ENCODE results near the gene USHBP1.

DNA sequence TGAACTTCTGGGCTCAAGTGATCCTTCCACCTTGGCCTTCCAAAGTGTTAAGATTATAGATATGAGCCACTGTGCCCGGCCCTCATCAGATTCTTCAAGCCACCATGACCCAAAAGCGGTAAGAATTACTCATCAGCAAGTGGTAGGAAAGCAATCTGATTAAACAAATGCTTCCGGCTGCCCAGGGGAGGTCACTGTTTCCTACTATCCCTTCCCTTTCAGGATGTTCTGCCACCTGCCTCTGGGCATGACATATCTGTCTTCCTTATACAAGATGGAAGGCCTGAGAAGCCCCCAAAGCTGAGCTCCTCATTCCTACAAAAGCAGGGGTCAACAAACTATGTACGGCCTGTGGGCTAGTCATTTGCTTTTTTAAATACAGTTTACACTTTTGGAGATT is 31.7 kb upstream of the USHBP1 start:
- TF ChIP-seq, protein P1, sequence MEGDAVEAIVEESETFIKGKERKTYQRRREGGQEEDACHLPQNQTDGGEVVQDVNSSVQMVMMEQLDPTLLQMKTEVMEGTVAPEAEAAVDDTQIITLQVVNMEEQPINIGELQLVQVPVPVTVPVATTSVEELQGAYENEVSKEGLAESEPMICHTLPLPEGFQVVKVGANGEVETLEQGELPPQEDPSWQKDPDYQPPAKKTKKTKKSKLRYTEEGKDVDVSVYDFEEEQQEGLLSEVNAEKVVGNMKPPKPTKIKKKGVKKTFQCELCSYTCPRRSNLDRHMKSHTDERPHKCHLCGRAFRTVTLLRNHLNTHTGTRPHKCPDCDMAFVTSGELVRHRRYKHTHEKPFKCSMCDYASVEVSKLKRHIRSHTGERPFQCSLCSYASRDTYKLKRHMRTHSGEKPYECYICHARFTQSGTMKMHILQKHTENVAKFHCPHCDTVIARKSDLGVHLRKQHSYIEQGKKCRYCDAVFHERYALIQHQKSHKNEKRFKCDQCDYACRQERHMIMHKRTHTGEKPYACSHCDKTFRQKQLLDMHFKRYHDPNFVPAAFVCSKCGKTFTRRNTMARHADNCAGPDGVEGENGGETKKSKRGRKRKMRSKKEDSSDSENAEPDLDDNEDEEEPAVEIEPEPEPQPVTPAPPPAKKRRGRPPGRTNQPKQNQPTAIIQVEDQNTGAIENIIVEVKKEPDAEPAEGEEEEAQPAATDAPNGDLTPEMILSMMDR (IDR thresholded peaks at IDR 0.05; ENCODE audit: borderline replicate concordance, extremely low read depth, low read length, poor library complexity, severe bottlenecking), result no peak
- no peak for TF ChIP-seq EZH2 (IDR thresholded peaks at IDR 0.05; ENCODE audit: borderline replicate concordance, low read depth, low read length, severe bottlenecking)
